ENCODE data around the gene GLOD5.

- TF ChIP-seq CTCF (IDR thresholded peaks at IDR 0.05; ENCODE audit: low read depth, low read length) (no peak), EZH2phosphoT487 (IDR thresholded peaks at IDR 0.05; ENCODE audit: low read depth) (no peak)
Measured at GRCh38 chrX:48752498-48752897, 9.0 kb upstream of the GLOD5 start.

Measured in OCI-LY3 (cell line).